Spleen (tissue), 11 donors: ENCODE data around the gene LDB2. TPM values are rescaled to one million over a fixed set of nuclear protein-coding genes. Genes with fewer than 3 reads are reported as not detected.

Experiments
- DNase-seq: peaks from one replicate; pipeline ENCODE4 v3.0.0-alpha.2; 2020
- H3K27ac ChIP-seq, 8 donors: fragments of 200-600 bp; sonication (generic) in 7 of 8; 1 replicate in 4 of 8; 2 replicates in 4 of 8; pipeline versions ENCODE4 v1.5.0 to v1.8.0; 2016 to 2021; ENCODE audit warnings: inconsistent platforms in 4 of 8, mild to moderate bottlenecking in 4 of 8, moderate library complexity in 1 of 8
- H3K27me3 ChIP-seq, 7 donors: fragments of 200-600 bp; sonication (generic) in 6 of 7; replicated peaks in 1 of 7; 1 replicate in 4 of 7; 2 replicates in 3 of 7; pipeline versions ENCODE4 v1.5.0 to v1.8.0; 2016 to 2021; ENCODE audit warnings: inconsistent platforms in 3 of 7, mild to moderate bottlenecking in 1 of 7
- H3K36me3 ChIP-seq, 6 donors: fragments of 200-600 bp; sonication (generic) in 5 of 6; 1 replicate in 4 of 6; 2 replicates in 2 of 6; pipeline versions ENCODE4 v1.5.0 to v1.8.0; 2016 to 2021; ENCODE audit warnings: inconsistent platforms in 2 of 6
- H3K4me1 ChIP-seq, 6 donors: fragments of 200-600 bp; sonication (generic) in 5 of 6; 1 replicate in 3 of 6; 2 replicates in 3 of 6; pipeline versions ENCODE4 v1.5.0 to v1.8.0; 2016 to 2021; ENCODE audit warnings: inconsistent platforms in 3 of 6
- H3K4me3 ChIP-seq, 8 donors: fragments of 200-600 bp; sonication (generic) in 7 of 8; 1 replicate in 4 of 8; 2 replicates in 4 of 8; pipeline versions ENCODE4 v1.5.0 to v1.8.0; 2016 to 2021; ENCODE audit warnings: inconsistent platforms in 4 of 8, mild to moderate bottlenecking in 4 of 8, moderate library complexity in 2 of 8
- H3K9me3 ChIP-seq, 8 donors: fragments of 200-600 bp; sonication (generic) in 7 of 8; 1 replicate in 4 of 8; 2 replicates in 4 of 8; pipeline versions ENCODE4 v1.5.0 to v1.8.0; 2016 to 2021; ENCODE audit warnings: inconsistent platforms in 4 of 8
- CTCF ChIP-seq, 11 experiments: fragments of 200-600 bp in 7 of 11; fragments of 450-650 bp in 4 of 11; sonication (generic) in 4 of 11; IDR thresholded peaks in 8 of 11; conservative IDR thresholded peaks in 3 of 11; 1 replicate in 7 of 11; 2 replicates in 4 of 11; pipeline versions ENCODE4 v1.4.0 to v1.8.0; 2016 to 2021; ENCODE audit warnings: antibody characterized with exemption in 11 of 11, inconsistent platforms in 4 of 11, mild to moderate bottlenecking in 1 of 11
- POLR2A ChIP-seq, 3 donors: fragments of 450-650 bp; IDR thresholded peaks; one replicate each; pipeline ENCODE4 v1.5.1; 2017; ENCODE audit warnings: antibody characterized with exemption in 3 of 3, mild to moderate bottlenecking in 1 of 3
- POLR2AphosphoS5 ChIP-seq, 3 donors: sonication (generic); formaldehyde crosslinking; IDR thresholded peaks; one replicate each; pipeline ENCODE4 v1.5.1; 2017; ENCODE audit warnings: antibody characterized with exemption in 3 of 3
- WGBS, 5 donors: extraction: QIAGEN DNeasy Blood & Tissue Kit in 3 of 5; methylation state at CpG; one replicate each; pipeline versions ENCODE4 v1.1.5 to v1.1.7; 2013 to 2018; 5-methylcytosine and 5-hydroxymethylcytosine counted together
- intact Hi-C: fragments of 100-400 bp; cut with DNase I; formaldehyde crosslinking; loops from one replicate; pipeline ENCODE4 v1.15.0; 2023; ENCODE audit warnings: low total_unique reads
- polyA plus RNA-seq, 3 donors: library from polyadenylated mRNA; stranded (reverse); fragments of 200-250 nt; gene quantifications; one replicate each; pipeline ENCODE4 v1.2.1, GENCODE V29; 2013
- total RNA-seq, 7 donors: library from RNA; depleted of rRNA in 3 of 7; stranded (reverse); fragments of >200 nt in 3 of 7; fragmentation: NEBNext Ultra II Directional in 4 of 7; extraction: Animal tissue kit (Norgen Biotek cat#: 25700) in 4 of 7; gene quantifications; one replicate each; pipeline versions ENCODE4 v1.1.0 to v1.2.1, GENCODE V29; 2016 to 2021
- donor health status: healthy with polysubstance abuse.
- donor health status: DM: no; HTN: no; CAD: no; lungs with moderate emphysema.
- donor health status: DM: no; HTN: no; CAD: no.
- donor health status: Bipolar disorder and iron deficiency.
- donor health status: healthy.
- donor health status: DM: no; HTN: no; CAD: no.
- donor health status: DM: yes; HTN: yes; CAD: no.

Gene LDB2
- total and polyA plus RNA-seq, 10 donors = 24.1 to 257 (median 142) TPM

GRCh38 chr4:16480011-16480410, 418.4 kb downstream of the LDB2 start:
- Histone ChIP-seq H3K4me3 (no peak overlapping the region), H3K4me1 (no peaks in the 10 kb centered on the region), H3K36me3 (no peaks in the 10 kb centered on the region), H3K9me3 (peaks cover 0 to 13% (median 6%) of the 10 kb centered on the region in 8 donors), H3K27ac (no peak overlapping the region), H3K27me3 (no peaks in the 10 kb centered on the region)
- 58 to 82% (median 77%) methylated on average over 2 of the region's 2 CpGs for WGBS, 5 donors
- no peak for TF ChIP-seq CTCF (IDR thresholded peaks at IDR 0.05 in 8 of 11, conservative IDR thresholded peaks at IDR 0.05 in 3 of 11)
- TF ChIP-seq POLR2A (IDR thresholded peaks at IDR 0.05) = no peak
- no peak for TF ChIP-seq POLR2AphosphoS5 (IDR thresholded peaks at IDR 0.05)
- intact Hi-C loops = no loop called here
- DNase-seq = no peak

GRCh38 chr4:16472537-16472936, 425.9 kb downstream of the LDB2 start:
- DNase-seq = no peak
- Histone ChIP-seq H3K27ac (no peak overlapping the region), H3K36me3 (no peaks in the 10 kb centered on the region), H3K9me3 (peaks cover 15 to 45% (median 34%) of the 10 kb centered on the region in 8 donors), H3K27me3 (no peaks in the 10 kb centered on the region), H3K4me3 (no peak overlapping the region), H3K4me1 (no peaks in the 10 kb centered on the region)
- TF ChIP-seq POLR2A (IDR thresholded peaks at IDR 0.05) = no peak
- TF ChIP-seq CTCF (IDR thresholded peaks at IDR 0.05 in 8 of 11, conservative IDR thresholded peaks at IDR 0.05 in 3 of 11) = no peak
- TF ChIP-seq POLR2AphosphoS5 (IDR thresholded peaks at IDR 0.05) = no peak
- 87 to 98% (median 93%) methylated on average over 1 of the region's 1 CpG for WGBS, 5 donors
- intact Hi-C loops = no loop called here

- DNase-seq = no peak
- no peaks in the 10 kb centered on the region for H3K4me1 ChIP-seq
- H3K36me3 ChIP-seq = no peaks in the 10 kb centered on the region
- H3K4me3 ChIP-seq = no peak overlapping the region
- 59 to 80% (median 63%) methylated on average over 2 of the region's 2 CpGs for WGBS, 5 donors
- H3K27ac ChIP-seq = no peak overlapping the region
- no peaks in the 10 kb centered on the region for H3K27me3 ChIP-seq
- TF ChIP-seq CTCF (IDR thresholded peaks at IDR 0.05 in 8 of 11, conservative IDR thresholded peaks at IDR 0.05 in 3 of 11) (no peak), POLR2A (IDR thresholded peaks at IDR 0.05) (no peak), POLR2AphosphoS5 (IDR thresholded peaks at IDR 0.05) (no peak)
- intact Hi-C loops = no loop called here
- peaks cover 0 to 12% (median 7%) of the 10 kb centered on the region in 8 donors for H3K9me3 ChIP-seq
These were observed 431.4 kb downstream of the LDB2 start for GRCh38 chr4:16467061-16467460.

- Histone ChIP-seq H3K4me3 (no peak overlapping the region), H3K27ac (no peak overlapping the region), H3K4me1 (no peaks in the 10 kb centered on the region), H3K9me3 (peaks cover 0 to 7% (median 2%) of the 10 kb centered on the region in 8 donors), H3K36me3 (no peaks in the 10 kb centered on the region), H3K27me3 (no peaks in the 10 kb centered on the region)
- TF ChIP-seq POLR2A (IDR thresholded peaks at IDR 0.05) (no peak), CTCF (IDR thresholded peaks at IDR 0.05 in 8 of 11, conservative IDR thresholded peaks at IDR 0.05 in 3 of 11) (no peak), POLR2AphosphoS5 (IDR thresholded peaks at IDR 0.05) (no peak)
- intact Hi-C loops = no loop called here
- 80 to 100% (median 88%) methylated on average over 1 of the region's 1 CpG for WGBS, 5 donors
- DNase-seq = no peak
These were observed 431.9 kb downstream of the LDB2 start for GRCh38 chr4:16466581-16466980.
